ENCODE data around the gene ARFRP1. TPM values are rescaled to one million over a fixed set of nuclear protein-coding genes. Genes with fewer than 3 reads are reported as not detected.

Gene ARFRP1
- total and polyA plus RNA-seq, 2 of the 13 experiments (the other 11 are each of a cell fraction or from before 2014, with no cell fraction given), result 32.0 to 51.1 TPM

DNA sequence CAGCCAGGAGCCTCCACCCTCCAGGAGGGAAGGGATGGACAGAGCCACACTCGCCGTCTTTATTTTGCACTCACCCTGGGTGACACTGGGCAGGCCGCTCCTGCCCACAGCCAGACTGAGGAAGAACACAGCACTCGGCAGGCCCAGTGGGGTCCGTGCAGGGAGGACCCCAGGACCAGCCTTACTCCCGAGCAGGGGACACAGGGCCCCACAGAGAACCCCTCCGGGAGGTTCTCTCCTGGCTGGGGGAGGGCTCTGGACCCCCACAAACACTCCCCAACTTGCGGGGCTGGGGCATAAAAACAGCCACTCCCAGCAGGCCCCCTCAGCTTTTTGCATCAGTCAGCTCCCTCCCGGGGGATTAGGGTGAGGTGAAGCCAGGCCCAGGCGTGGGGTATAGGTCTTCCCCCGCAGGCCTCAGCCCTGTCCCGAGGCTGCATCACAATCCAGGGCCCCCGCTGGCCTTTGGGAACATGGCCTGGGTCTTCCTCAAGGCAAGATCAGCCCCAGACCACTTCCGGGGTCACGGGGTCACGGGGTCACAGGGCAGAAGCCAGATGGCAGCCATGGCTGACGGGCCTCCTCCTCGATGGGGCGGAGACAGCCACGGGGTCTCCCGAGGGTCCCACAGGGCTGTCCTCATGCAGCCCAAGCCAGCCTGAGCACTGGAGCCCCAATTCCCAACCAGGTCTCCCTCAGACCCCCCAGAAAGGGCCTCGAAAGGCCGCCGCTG, 8.1 kb downstream of the ARFRP1 start (continued):
- TF ChIP-seq, protein P1, sequence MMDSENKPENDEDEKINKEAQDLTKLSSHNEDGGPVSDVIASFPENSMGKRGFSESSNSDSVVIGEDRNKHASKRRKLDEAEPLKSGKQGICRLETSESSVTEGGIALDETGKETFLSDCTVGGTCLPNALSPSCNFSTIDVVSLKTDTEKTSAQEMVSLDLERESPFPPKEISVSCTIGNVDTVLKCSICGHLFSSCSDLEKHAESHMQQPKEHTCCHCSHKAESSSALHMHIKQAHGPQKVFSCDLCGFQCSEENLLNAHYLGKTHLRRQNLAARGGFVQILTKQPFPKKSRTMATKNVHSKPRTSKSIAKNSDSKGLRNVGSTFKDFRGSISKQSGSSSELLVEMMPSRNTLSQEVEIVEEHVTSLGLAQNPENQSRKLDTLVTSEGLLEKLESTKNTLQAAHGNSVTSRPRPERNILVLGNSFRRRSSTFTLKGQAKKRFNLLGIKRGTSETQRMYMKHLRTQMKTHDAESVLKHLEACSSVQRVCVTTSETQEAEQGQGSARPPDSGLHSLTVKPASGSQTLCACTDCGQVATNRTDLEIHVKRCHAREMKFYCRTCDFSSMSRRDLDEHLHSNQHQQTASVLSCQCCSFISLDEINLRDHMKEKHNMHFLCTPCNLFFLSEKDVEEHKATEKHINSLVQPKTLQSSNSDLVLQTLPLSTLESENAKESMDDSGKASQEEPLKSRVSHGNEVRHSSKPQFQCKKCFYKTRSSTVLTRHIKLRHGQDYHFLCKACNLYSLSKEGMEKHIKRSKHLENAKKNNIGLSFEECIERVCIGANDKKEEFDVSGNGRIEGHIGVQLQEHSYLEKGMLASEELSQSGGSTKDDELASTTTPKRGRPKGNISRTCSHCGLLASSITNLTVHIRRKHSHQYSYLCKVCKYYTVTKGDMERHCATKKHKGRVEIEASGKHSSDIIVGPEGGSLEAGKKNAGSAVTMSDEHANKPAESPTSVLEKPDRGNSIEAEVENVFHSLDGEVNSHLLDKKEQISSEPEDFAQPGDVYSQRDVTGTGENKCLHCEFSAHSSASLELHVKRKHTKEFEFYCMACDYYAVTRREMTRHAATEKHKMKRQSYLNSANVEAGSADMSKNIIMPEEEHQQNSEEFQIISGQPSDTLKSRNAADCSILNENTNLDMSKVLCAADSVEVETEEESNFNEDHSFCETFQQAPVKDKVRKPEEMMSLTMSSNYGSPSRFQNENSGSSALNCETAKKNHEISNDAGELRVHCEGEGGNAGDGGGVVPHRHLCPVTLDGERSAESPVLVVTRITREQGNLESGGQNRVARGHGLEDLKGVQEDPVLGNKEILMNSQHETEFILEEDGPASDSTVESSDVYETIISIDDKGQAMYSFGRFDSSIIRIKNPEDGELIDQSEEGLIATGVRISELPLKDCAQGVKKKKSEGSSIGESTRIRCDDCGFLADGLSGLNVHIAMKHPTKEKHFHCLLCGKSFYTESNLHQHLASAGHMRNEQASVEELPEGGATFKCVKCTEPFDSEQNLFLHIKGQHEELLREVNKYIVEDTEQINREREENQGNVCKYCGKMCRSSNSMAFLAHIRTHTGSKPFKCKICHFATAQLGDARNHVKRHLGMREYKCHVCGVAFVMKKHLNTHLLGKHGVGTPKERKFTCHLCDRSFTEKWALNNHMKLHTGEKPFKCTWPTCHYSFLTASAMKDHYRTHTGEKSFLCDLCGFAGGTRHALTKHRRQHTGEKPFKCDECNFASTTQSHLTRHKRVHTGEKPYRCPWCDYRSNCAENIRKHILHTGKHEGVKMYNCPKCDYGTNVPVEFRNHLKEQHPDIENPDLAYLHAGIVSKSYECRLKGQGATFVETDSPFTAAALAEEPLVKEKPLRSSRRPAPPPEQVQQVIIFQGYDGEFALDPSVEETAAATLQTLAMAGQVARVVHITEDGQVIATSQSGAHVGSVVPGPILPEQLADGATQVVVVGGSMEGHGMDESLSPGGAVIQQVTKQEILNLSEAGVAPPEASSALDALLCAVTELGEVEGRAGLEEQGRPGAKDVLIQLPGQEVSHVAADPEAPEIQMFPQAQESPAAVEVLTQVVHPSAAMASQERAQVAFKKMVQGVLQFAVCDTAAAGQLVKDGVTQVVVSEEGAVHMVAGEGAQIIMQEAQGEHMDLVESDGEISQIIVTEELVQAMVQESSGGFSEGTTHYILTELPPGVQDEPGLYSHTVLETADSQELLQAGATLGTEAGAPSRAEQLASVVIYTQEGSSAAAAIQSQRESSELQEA (CRISPR knock-in tag; IDR thresholded peaks at IDR 0.05; ENCODE audit: not compliant biosample characterization), result no peak
- TF ChIP-seq, protein P2, sequence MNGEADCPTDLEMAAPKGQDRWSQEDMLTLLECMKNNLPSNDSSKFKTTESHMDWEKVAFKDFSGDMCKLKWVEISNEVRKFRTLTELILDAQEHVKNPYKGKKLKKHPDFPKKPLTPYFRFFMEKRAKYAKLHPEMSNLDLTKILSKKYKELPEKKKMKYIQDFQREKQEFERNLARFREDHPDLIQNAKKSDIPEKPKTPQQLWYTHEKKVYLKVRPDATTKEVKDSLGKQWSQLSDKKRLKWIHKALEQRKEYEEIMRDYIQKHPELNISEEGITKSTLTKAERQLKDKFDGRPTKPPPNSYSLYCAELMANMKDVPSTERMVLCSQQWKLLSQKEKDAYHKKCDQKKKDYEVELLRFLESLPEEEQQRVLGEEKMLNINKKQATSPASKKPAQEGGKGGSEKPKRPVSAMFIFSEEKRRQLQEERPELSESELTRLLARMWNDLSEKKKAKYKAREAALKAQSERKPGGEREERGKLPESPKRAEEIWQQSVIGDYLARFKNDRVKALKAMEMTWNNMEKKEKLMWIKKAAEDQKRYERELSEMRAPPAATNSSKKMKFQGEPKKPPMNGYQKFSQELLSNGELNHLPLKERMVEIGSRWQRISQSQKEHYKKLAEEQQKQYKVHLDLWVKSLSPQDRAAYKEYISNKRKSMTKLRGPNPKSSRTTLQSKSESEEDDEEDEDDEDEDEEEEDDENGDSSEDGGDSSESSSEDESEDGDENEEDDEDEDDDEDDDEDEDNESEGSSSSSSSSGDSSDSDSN (CRISPR knock-in tag; IDR thresholded peaks at IDR 0.05), result no peak
- TF ChIP-seq JARID2 (CRISPR knock-in tag; IDR thresholded peaks at IDR 0.05; ENCODE audit: insufficient replicate concordance), result no peak
- TF ChIP-seq, protein P3, sequence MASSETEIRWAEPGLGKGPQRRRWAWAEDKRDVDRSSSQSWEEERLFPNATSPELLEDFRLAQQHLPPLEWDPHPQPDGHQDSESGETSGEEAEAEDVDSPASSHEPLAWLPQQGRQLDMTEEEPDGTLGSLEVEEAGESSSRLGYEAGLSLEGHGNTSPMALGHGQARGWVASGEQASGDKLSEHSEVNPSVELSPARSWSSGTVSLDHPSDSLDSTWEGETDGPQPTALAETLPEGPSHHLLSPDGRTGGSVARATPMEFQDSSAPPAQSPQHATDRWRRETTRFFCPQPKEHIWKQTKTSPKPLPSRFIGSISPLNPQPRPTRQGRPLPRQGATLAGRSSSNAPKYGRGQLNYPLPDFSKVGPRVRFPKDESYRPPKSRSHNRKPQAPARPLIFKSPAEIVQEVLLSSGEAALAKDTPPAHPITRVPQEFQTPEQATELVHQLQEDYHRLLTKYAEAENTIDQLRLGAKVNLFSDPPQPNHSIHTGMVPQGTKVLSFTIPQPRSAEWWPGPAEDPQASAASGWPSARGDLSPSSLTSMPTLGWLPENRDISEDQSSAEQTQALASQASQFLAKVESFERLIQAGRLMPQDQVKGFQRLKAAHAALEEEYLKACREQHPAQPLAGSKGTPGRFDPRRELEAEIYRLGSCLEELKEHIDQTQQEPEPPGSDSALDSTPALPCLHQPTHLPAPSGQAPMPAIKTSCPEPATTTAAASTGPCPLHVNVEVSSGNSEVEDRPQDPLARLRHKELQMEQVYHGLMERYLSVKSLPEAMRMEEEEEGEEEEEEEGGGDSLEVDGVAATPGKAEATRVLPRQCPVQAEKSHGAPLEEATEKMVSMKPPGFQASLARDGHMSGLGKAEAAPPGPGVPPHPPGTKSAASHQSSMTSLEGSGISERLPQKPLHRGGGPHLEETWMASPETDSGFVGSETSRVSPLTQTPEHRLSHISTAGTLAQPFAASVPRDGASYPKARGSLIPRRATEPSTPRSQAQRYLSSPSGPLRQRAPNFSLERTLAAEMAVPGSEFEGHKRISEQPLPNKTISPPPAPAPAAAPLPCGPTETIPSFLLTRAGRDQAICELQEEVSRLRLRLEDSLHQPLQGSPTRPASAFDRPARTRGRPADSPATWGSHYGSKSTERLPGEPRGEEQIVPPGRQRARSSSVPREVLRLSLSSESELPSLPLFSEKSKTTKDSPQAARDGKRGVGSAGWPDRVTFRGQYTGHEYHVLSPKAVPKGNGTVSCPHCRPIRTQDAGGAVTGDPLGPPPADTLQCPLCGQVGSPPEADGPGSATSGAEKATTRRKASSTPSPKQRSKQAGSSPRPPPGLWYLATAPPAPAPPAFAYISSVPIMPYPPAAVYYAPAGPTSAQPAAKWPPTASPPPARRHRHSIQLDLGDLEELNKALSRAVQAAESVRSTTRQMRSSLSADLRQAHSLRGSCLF (CRISPR knock-in tag; IDR thresholded peaks at IDR 0.05; ENCODE audit: borderline replicate concordance), result no peak
- no peak for TF ChIP-seq ZNF543 (CRISPR knock-in tag; IDR thresholded peaks at IDR 0.05)
- TF ChIP-seq, protein P4, sequence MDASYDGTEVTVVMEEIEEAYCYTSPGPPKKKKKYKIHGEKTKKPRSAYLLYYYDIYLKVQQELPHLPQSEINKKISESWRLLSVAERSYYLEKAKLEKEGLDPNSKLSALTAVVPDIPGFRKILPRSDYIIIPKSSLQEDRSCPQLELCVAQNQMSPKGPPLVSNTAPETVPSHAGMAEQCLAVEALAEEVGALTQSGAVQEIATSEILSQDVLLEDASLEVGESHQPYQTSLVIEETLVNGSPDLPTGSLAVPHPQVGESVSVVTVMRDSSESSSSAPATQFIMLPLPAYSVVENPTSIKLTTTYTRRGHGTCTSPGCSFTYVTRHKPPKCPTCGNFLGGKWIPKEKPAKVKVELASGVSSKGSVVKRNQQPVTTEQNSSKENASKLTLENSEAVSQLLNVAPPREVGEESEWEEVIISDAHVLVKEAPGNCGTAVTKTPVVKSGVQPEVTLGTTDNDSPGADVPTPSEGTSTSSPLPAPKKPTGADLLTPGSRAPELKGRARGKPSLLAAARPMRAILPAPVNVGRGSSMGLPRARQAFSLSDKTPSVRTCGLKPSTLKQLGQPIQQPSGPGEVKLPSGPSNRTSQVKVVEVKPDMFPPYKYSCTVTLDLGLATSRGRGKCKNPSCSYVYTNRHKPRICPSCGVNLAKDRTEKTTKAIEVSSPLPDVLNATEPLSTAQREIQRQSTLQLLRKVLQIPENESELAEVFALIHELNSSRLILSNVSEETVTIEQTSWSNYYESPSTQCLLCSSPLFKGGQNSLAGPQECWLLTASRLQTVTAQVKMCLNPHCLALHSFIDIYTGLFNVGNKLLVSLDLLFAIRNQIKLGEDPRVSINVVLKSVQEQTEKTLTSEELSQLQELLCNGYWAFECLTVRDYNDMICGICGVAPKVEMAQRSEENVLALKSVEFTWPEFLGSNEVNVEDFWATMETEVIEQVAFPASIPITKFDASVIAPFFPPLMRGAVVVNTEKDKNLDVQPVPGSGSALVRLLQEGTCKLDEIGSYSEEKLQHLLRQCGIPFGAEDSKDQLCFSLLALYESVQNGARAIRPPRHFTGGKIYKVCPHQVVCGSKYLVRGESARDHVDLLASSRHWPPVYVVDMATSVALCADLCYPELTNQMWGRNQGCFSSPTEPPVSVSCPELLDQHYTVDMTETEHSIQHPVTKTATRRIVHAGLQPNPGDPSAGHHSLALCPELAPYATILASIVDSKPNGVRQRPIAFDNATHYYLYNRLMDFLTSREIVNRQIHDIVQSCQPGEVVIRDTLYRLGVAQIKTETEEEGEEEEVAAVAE (CRISPR knock-in tag; IDR thresholded peaks at IDR 0.05; ENCODE audit: borderline replicate concordance), result no peak
